ENCODE measurements around the gene PIEZO2.

Gene PIEZO2

DNA sequence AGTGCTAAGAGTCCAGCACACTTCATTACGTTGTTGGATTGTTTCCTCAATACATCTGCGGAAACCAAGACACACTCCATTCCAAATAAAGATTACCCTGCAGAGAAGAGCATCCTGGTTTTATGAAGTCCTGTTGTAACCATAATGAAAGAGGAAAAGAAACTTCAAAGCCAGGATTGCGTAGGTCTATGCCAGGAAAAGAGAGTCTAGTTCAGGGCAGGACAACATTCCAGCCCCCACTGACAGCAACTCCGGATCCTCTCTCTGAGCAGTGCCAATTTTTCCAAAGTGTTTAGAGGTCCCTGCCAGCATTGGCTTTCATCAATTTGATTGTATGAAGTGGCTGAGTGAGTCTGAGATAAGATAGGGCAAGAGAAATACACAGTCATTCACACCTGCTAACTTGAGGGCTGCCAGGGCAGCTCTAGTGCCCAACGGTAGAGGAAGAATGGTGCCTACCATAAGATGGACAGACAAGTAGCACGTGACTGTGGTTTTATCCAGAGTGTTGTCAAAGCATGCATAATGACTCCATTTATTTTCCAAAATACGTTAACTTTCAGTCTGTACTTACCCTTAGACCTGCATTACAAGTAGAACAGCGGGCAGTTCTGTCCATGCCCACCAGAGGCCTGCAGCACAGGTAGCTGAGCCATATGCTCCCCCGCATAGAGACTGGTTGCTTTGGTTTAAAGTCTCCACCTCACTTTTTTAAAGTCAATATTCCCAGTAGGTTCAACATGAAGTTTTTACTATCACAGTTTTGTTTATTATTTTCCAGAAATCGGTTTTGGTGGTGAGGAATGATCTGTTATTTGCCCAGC is 23.7 kb downstream of the PIEZO2 start:
- in situ Hi-C loops (cut with HindIII; ENCODE audit: low sequenced_read_pairs) = no loop called here
- no peak for TF ChIP-seq CTCF (IDR thresholded peaks at IDR 0.05; ENCODE audit: low read depth, low read length, missing control alignments)
- no peak for DNase-seq (ENCODE audit: low read depth)
- H3K4me3 ChIP-seq (ENCODE audit: low read depth, low read length) = no peak overlapping the region

DNA sequence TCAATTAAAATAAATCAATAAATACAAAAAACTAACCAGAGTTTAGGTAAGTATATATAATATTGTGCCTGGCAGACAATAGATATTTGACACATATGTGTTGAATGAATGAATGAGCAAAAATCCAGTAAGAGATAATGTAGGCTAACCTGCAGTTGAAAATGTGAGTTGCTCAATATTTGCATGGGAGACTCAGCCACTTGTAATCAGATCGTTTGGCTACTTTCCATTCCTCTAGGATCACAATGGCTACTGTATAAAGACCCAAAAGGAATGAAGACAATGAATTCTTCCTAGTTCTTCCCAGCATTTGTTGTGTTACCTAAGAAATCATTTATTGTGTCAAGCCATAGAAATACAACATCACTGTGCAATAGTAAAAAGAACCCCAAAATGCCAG is 25.3 kb downstream of the PIEZO2 start:
- no peak for DNase-seq (ENCODE audit: low read depth)
- no peak overlapping the region for H3K4me3 ChIP-seq (ENCODE audit: low read depth, low read length)
- no peak for TF ChIP-seq CTCF (IDR thresholded peaks at IDR 0.05; ENCODE audit: low read depth, low read length, missing control alignments)
- in situ Hi-C loops (cut with HindIII; ENCODE audit: low sequenced_read_pairs) = no loop called here

- TF ChIP-seq CTCF (IDR thresholded peaks at IDR 0.05; ENCODE audit: low read depth, low read length, missing control alignments) = no peak
Measured at GRCh38 chr18:11121443-11121849, 27.9 kb downstream of the PIEZO2 start.

DNA sequence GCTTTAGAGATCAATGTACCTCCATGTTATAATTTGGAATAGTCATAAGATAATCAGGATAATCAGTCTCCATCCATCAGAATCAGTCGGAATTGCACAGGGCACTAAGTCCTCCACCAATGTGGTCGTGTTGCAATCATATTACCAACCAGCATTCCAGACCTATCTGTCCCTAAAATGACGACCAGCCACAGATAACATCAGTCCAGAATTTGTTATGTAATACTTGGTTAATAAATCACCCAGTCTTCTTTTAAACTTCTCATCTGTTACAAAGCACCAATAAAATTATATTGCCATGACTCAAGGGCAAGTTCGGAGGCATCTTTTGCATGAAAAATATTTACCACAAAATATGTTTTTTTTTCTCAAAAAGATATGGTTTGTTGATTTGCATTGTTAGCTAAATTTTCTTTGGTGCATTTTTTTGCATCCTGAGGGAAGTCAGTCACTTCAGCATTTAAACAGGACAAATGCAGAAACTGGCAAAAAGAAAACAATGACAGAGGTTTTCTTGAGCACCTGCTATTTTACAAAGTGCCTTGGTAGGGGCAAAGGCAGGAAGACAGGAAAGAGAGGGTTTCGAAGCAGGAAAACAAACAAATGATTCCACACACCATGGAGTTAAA is 29.3 kb downstream of the PIEZO2 start:
- in situ Hi-C loops (cut with HindIII; ENCODE audit: low sequenced_read_pairs) = no loop called here
- no peak overlapping the region for H3K4me3 ChIP-seq (ENCODE audit: low read depth, low read length)
- TF ChIP-seq CTCF (IDR thresholded peaks at IDR 0.05; ENCODE audit: low read depth, low read length, missing control alignments) = no peak
- DNase-seq (ENCODE audit: low read depth) = no peak

More at GRCh38 chr18:11121443-11121849, 27.9 kb downstream of the PIEZO2 start:
- DNase-seq (ENCODE audit: low read depth) = no peak
- H3K4me3 ChIP-seq (ENCODE audit: low read depth, low read length) = no peak overlapping the region
- in situ Hi-C loops (cut with HindIII; ENCODE audit: low sequenced_read_pairs) = no loop called here

DNA sequence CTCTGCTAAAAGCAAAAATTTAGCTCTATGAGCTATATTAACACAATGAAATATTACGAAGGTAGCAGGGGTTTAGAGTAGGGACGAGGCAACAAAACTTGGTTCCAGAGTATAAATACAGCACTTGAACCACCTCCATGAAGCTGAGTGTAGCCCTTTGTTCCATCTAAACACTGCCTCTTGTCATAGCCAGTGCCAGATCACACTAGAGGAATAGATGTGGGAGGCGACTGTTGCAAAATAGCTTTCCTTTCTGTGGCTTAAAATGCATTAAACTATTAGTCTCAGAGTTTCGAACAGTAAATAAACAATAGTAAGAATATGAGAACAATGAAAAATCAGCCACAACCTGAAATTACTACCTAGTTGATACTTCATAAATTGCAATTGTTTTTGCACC is 29.8 kb downstream of the PIEZO2 start:
- in situ Hi-C loops (cut with HindIII; ENCODE audit: low sequenced_read_pairs) = no loop called here
- no peak overlapping the region for H3K4me3 ChIP-seq (ENCODE audit: low read depth, low read length)
- DNase-seq (ENCODE audit: low read depth) = no peak
- no peak for TF ChIP-seq CTCF (IDR thresholded peaks at IDR 0.05; ENCODE audit: low read depth, low read length, missing control alignments)

DNA sequence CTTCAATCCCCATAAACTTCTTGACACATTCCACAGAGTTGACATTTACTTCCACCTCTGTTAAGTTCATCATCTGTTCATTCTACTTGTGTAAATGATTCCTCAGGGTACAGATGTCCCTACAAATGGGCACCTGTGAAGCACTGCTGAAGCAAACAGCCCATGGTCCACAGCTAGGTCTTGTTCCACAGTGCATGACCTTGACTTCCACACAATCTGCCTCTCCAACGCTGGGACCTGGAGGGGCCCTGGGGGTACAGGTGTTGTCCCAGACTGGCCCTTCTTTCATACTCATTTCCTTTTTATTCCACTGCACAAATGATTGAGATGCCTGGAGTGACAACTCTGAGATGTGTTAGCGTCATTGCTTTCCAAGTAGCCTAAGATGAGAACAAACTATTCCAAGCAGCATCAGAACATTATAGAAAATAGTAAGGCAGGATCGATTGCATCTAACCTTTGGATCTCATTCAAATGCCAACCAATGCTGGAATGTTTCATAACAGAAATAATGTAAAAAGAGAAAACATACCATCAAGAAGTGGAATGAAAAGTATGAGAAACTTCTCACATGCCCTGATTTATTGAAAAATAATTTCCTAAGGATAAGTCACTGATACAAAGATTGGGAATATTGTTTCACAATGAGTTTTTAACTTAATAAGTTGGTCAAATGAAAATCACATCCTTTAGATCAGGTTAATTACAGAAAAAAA is 31.2 kb downstream of the PIEZO2 start:
- H3K4me3 ChIP-seq (ENCODE audit: low read depth, low read length) = no peak overlapping the region
- in situ Hi-C loops (cut with HindIII; ENCODE audit: low sequenced_read_pairs) = no loop called here
- TF ChIP-seq CTCF (IDR thresholded peaks at IDR 0.05; ENCODE audit: low read depth, low read length, missing control alignments) = no peak
- DNase-seq (ENCODE audit: low read depth) = no peak

Measured in astrocyte of the cerebellum (primary cell).